Transverse colon (tissue), 4 donors: ENCODE results near the gene GJC1. TPM values are rescaled to one million over a fixed set of nuclear protein-coding genes. Genes with fewer than 3 reads are reported as not detected.
"Not testable (repeated sequence)": the region's sequence is repeated elsewhere in the genome, so short reads cannot be mapped to it uniquely, and the experiment has no call there.

Experiments
- DNase-seq: peaks from one replicate; pipeline ENCODE4 v3.0.0-alpha.2; 2019
- H3K27ac ChIP-seq, 4 donors: fragments of 200-600 bp; sonication (generic); 2 replicates each; pipeline ENCODE4 v1.5.1; 2016 to 2018; ENCODE audit warnings: inconsistent platforms in 4 of 4
- H3K27me3 ChIP-seq: fragments of 200-600 bp; sonication (generic); 2 replicates; pipeline ENCODE4 v1.5.1; 2017; ENCODE audit warnings: inconsistent platforms
- H3K36me3 ChIP-seq, 4 donors: fragments of 200-600 bp; sonication (generic); 2 replicates each; pipeline ENCODE4 v1.5.1; 2017 to 2019; ENCODE audit warnings: inconsistent platforms in 4 of 4
- H3K4me1 ChIP-seq, 4 donors: fragments of 200-600 bp; sonication (generic); 2 replicates each; pipeline ENCODE4 v1.5.1; 2017 to 2020; ENCODE audit warnings: inconsistent platforms in 4 of 4
- H3K4me3 ChIP-seq, 4 donors: fragments of 200-600 bp; sonication (generic); 1 replicate in 1 of 4; 2 replicates in 3 of 4; pipeline versions ENCODE4 v1.5.1 to v1.6.1; 2017 to 2019; ENCODE audit warnings: inconsistent platforms in 4 of 4
- H3K9me3 ChIP-seq, 2 donors: fragments of 200-600 bp; sonication (generic); 2 replicates each; pipeline ENCODE4 v1.5.1; 2017 to 2019; ENCODE audit warnings: inconsistent platforms in 2 of 2
- EP300 ChIP-seq: sonication (generic); formaldehyde crosslinking; IDR thresholded peaks from one replicate; pipeline ENCODE4 v1.6.1; 2017; ENCODE audit warnings: antibody characterized with exemption, low read depth
- POLR2A ChIP-seq: fragments of 450-650 bp; IDR thresholded peaks from one replicate; pipeline ENCODE4 v1.6.1; 2016; ENCODE audit warnings: antibody characterized with exemption, mild to moderate bottlenecking, moderate library complexity
- POLR2AphosphoS5 ChIP-seq, 3 donors: sonication (generic); formaldehyde crosslinking; IDR thresholded peaks; one replicate each; pipeline ENCODE4 v1.6.1; 2016; ENCODE audit warnings: antibody characterized with exemption in 3 of 3
- WGBS, 2 donors: methylation state at CpG; one replicate each; pipeline ENCODE4 v1.1.5; 2018; ENCODE audit warnings: low coverage in 1 of 2; 5-methylcytosine and 5-hydroxymethylcytosine counted together
- in situ Hi-C, 4 donors: fragments of 200-750 bp; cut with MboI; loops; one replicate each; pipeline versions ENCODE4 v1.15.0 to v1.15.1; 2017; ENCODE audit warnings: low sequenced_read_pairs in 3 of 4, low pct_ligation_motif_present in 1 of 4, low pct_unique_long_range_greater_than_20kb in 1 of 4
- intact Hi-C: fragments of 100-400 bp; cut with DNase I; formaldehyde crosslinking; loops from one replicate; pipeline ENCODE4 v1.15.1; 2023; ENCODE audit warnings: low total_unique reads
- total RNA-seq, 4 donors: library from RNA; depleted of rRNA; stranded (reverse); fragments of >200 nt; gene quantifications; one replicate each; pipeline ENCODE4 v1.1.0, GENCODE V29; 2016
- TF ChIP-seq, protein P1 (sequence below), 5 experiments: fragments of 200-600 bp in 3 of 5; fragments of 450-650 bp in 2 of 5; sonication (generic) in 3 of 5; IDR thresholded peaks; 1 replicate in 2 of 5; 2 replicates in 3 of 5; pipeline ENCODE4 v1.5.1; 2016 to 2017; ENCODE audit warnings: antibody characterized with exemption in 5 of 5, inconsistent platforms in 3 of 5, mild to moderate bottlenecking in 2 of 5, moderate library complexity in 1 of 5

GJC1 gene
- total RNA-seq, 4 donors from 2014 or later: 12.0 to 18.7 (median 14.7) TPM

DNA sequence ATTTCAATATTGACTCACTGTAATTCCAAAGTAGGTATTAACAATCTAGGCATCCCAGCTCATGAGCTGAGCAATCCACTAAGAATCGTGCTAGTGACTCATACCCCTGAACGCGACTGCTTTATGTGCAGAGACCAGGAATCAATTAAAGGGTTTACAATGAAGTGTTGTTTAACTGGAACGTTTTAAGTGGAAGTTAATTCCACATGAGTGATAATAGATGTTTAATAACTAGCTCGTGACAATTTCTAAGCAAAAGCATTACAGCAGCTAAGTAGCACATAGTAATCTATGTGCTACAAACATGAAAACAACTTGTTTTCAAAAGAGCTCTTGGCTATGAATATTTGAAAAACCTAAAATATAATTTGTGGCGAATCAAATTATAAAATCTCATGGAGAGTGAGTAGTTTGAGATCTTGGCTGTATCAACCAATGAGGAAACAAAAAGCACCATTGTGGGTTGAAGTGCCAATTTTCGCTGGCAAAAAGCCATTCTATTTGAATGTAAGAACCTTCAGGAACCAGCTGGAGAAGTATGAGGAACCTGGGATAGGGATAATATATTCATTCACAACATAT, 9.4 kb downstream of the GJC1 start:
- Histone ChIP-seq H3K27me3 (peaks cover 28% of the 10 kb centered on the region), H3K9me3 (no peaks in the 10 kb centered on the region), H3K4me1 (peaks cover 0 to 15% (median 3%) of the 10 kb centered on the region in 4 donors), H3K4me3 (no peak overlapping the region), H3K36me3 (no peaks in the 10 kb centered on the region), H3K27ac (peak overlapping the region; percentile 67 to 89 (median 86))
- WGBS, 2 donors: 25 to 34% methylated on average over 7 of the region's 7 CpGs
- intact Hi-C loops: no loop called here
- in situ Hi-C loops: no loop called here
- TF ChIP-seq POLR2A (no peak), EP300 (no peak), POLR2AphosphoS5 (IDR thresholded peaks at IDR 0.05) (peak in 1 of 3 donors; percentile 39)
- TF ChIP-seq, protein P1, sequence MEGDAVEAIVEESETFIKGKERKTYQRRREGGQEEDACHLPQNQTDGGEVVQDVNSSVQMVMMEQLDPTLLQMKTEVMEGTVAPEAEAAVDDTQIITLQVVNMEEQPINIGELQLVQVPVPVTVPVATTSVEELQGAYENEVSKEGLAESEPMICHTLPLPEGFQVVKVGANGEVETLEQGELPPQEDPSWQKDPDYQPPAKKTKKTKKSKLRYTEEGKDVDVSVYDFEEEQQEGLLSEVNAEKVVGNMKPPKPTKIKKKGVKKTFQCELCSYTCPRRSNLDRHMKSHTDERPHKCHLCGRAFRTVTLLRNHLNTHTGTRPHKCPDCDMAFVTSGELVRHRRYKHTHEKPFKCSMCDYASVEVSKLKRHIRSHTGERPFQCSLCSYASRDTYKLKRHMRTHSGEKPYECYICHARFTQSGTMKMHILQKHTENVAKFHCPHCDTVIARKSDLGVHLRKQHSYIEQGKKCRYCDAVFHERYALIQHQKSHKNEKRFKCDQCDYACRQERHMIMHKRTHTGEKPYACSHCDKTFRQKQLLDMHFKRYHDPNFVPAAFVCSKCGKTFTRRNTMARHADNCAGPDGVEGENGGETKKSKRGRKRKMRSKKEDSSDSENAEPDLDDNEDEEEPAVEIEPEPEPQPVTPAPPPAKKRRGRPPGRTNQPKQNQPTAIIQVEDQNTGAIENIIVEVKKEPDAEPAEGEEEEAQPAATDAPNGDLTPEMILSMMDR (IDR thresholded peaks at IDR 0.05): no peak
- DNase-seq: no peak

DNA sequence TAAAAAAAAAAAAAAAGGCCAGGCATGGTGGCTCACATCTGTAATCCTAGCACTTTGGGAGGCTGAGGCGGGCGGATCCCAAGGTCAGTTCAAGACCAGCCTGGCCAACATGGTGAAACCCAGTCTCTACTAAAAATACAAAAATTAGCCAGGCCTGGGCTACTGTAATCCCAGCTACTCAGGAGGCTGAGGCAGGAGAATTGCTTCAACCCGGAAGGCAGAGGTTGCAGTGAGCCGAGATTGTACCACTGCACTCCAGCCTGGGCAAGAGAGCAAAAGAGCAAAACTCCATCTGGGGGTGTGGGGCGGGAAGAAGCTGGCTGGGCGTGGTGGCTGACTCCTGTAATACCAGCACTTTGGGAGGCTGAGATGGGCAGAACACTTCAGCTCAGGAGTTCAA, 11.6 kb downstream of the GJC1 start:
- in situ Hi-C loops, H3K9me3 ChIP-seq, H3K36me3 ChIP-seq, DNase-seq, H3K4me3 ChIP-seq: not testable (repeated sequence)
- Histone ChIP-seq H3K27ac (peak overlapping the region; percentile 67 to 89 (median 86)), H3K4me1 (peaks cover 0 to 15% (median 3%) of the 10 kb centered on the region in 4 donors), H3K27me3 (peaks cover 21% of the 10 kb centered on the region)
- intact Hi-C loops: loop anchor here (10.0 kb wide), 1 partner anchor 476 kb away; no protein-coding TSS in a partner anchor
- WGBS, 2 donors: 66% methylated on average over 6 of the region's 6 CpGs; no CpG with 5 or more reads in 1 of the 2 donors

DNA sequence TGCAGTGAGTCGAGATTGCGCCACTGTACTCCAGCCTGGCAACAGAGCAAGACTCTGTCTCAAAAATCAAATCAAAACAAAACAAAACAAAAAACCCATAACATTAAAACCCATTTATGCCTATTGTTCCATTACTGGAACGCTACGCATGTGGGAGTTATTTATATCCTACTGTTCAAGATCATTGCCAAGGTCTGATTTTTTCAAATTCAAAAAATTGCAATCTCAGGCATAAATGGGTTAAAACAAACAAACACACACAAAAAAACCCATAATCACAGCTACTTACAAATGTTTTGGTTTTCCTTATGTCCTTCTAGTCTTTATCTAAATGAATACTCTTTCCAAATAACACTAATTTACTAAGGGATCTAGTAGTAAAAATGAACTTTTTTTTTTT, 17.8 kb downstream of the GJC1 start:
- DNase-seq: no peak
- Histone ChIP-seq H3K36me3 (no peaks in the 10 kb centered on the region), H3K4me3 (no peak overlapping the region), H3K4me1 (peaks cover 0 to 11% (median 1%) of the 10 kb centered on the region in 4 donors), H3K27ac (peak overlapping the region; percentile 51 to 82 (median 70)), H3K27me3 (no peaks in the 10 kb centered on the region), H3K9me3 (no peaks in the 10 kb centered on the region)
- intact Hi-C loops: loop anchor here (10.0 kb wide), 1 partner anchor 483 kb away; no protein-coding TSS in a partner anchor
- 57% methylated on average over 4 of the region's 4 CpGs for WGBS, 2 donors
- in situ Hi-C loops: no loop called here
- TF ChIP-seq EP300 (no peak), POLR2A (no peak), POLR2AphosphoS5 (IDR thresholded peaks at IDR 0.05) (no peak)
- TF ChIP-seq, protein P1 (IDR thresholded peaks at IDR 0.05): no peak

DNA sequence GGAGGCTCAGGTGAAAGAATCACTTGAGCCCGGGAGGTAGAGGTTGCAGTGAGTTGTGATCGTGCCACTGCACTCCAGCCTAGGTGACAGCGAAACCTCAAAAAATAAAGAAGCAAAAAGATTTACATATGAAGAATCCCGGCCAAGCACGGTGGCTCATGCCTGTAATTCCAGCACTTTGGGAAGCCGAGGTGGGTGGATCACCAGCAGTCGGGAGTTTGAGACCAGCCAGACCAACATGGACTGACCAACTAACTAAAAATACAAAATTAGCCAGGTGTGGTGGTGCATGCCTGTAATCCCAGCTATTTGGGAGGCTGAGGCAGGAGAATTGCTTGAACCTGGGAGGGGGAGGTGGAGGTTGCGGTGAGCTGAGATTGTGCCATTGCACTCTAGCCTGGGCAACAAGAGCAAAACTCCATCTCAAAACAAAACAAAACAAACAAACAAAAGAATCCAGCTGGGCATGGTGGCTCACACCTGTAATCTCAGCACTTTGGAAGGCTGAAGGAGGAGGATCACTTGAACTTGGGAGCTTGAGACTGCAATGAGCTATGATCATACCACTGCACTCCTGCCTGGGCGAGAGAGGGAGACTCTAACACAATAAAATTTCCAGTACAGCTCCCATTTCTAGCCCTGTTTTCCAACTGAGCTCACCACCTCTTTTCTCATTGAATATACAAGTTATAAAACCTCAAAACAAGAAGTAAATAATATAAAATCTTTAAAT, 21.3 kb downstream of the GJC1 start:
- intact Hi-C loops, DNase-seq, H3K27me3 ChIP-seq, H3K9me3 ChIP-seq, in situ Hi-C loops, H3K4me3 ChIP-seq, H3K36me3 ChIP-seq: not testable (repeated sequence)
- Histone ChIP-seq H3K27ac (peak overlapping the region in 3 of 4 donors; percentile 71 to 85 (median 82)), H3K4me1 (peaks cover 0 to 17% (median 1%) of the 10 kb centered on the region in 4 donors)
- WGBS, 2 donors: 77 to 79% methylated on average over 3 to 9 of the region's 9 CpGs

DNA sequence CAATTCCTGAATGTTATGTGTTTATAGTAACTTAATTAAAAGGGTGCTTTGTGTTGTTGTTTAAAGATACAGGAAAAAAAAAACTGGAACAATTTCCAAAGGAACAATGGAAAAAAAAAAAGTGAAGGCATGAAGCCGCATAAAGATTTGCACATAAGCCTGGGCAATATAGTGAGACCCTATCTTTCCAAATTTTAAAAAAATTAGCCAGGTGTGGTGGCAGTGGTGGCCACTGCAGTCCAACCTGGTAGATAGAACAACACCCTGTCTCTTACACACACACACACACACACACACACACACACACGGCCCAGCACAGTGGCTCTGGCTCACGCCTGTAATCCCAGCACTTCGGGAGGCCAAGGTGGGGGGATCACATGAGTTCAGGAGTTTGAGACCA, 21.9 kb downstream of the GJC1 start:
- 52 to 91% methylated on average over 3 to 4 of the region's 4 CpGs for WGBS, 2 donors
- peak overlapping the region; percentile 60 to 85 (median 76) for H3K27ac ChIP-seq
- no peak for DNase-seq
- in situ Hi-C loops: no loop called here
- H3K27me3 ChIP-seq: peaks cover 6% of the 10 kb centered on the region
- no peak overlapping the region for H3K4me3 ChIP-seq
- H3K36me3 ChIP-seq: no peaks in the 10 kb centered on the region
- intact Hi-C loops: no loop called here
- H3K4me1 ChIP-seq: peaks cover 0 to 22% (median 1%) of the 10 kb centered on the region in 4 donors
- H3K9me3 ChIP-seq: no peaks in the 10 kb centered on the region
- no peak for TF ChIP-seq POLR2AphosphoS5 (IDR thresholded peaks at IDR 0.05)
- TF ChIP-seq EP300: no peak
- no peak for TF ChIP-seq POLR2A
- TF ChIP-seq, protein P1 (IDR thresholded peaks at IDR 0.05): no peak
